ENCODE measurements around the gene SPECC1L. TPM values are rescaled to one million over a fixed set of nuclear protein-coding genes. Genes with fewer than 3 reads are reported as not detected.

Gene SPECC1L
- total RNA-seq, 1 experiment from 2014 or later: 52.2 TPM

DNA sequence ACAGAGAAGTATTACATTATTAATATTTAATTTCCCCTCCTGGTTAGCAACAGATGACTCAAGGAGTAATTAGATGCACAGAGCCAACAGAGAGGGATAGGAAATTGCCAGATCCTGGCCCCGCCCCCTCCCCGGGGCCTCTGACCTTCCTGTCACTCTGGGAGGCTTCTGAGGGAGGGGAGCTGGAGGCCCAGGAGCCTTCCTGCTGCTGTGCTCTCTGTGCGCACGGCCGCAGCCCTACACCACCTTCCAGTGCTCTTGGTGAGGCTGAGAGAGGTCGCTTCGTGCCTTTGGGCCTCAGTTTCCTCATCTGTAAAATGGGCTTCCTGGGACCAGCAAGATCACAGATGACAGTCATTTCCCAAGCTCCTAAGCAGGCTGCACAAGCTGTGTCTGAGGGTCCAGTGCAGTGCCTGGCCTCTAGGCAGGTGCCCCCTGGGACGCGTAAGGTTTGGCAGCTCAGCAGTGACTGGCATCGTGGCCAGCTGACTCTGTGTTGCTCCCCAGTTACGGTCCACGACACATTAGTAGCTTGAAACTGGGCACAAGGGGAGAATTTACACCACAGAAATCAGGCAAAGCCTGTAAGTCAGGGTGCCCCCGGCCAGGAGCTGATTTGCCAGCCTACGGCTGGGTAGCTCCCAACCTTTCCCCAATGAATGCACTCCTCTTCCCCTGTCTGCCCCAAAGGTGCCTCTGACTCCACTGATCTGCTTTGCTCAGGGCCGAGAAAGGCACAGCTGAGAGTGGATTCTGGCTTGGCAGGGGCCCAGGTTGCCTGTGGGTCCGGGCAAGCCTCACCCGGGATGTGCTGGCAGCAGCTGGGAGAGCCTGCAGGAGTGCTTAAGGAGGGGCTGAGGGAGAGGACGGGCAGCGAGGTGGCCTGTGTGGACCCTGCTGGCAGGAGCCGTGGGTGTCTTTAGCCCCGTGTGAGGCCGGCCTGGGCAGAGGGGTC, 159.1 kb downstream of the SPECC1L start:
- CTCF ChIA-PET: interaction anchor here (0.9 kb wide), 1 partner anchor 9 kb away, joined by 3 read pairs; no protein-coding TSS in a partner anchor
- no peak for TF ChIP-seq CTCF (IDR thresholded peaks at IDR 0.05; ENCODE audit: unreplicated experiment)
- DNase-seq: no peak
- peaks cover 44% of the 10 kb centered on the region for H3K27me3 Mint-ChIP-seq (ENCODE audit: unreplicated experiment)
- no TSS peak for BruUV-seq (replicated peaks)
- H3K36me3 Mint-ChIP-seq (ENCODE audit: insufficient read depth, unreplicated experiment): peaks cover 13% of the 10 kb centered on the region
- intact Hi-C loops (cut with micrococcal nuclease; ENCODE audit: unreplicated experiment): no loop called here
- H3K4me3 Mint-ChIP-seq (ENCODE audit: low read depth, unreplicated experiment): no peak overlapping the region
- H3K27ac Mint-ChIP-seq (ENCODE audit: unreplicated experiment): no peak overlapping the region
- no peaks in the 10 kb centered on the region for H3K9me3 Mint-ChIP-seq (ENCODE audit: low read depth, unreplicated experiment)
- peaks cover 15% of the 10 kb centered on the region for H3K4me1 Mint-ChIP-seq (ENCODE audit: low read depth, unreplicated experiment)

DNA sequence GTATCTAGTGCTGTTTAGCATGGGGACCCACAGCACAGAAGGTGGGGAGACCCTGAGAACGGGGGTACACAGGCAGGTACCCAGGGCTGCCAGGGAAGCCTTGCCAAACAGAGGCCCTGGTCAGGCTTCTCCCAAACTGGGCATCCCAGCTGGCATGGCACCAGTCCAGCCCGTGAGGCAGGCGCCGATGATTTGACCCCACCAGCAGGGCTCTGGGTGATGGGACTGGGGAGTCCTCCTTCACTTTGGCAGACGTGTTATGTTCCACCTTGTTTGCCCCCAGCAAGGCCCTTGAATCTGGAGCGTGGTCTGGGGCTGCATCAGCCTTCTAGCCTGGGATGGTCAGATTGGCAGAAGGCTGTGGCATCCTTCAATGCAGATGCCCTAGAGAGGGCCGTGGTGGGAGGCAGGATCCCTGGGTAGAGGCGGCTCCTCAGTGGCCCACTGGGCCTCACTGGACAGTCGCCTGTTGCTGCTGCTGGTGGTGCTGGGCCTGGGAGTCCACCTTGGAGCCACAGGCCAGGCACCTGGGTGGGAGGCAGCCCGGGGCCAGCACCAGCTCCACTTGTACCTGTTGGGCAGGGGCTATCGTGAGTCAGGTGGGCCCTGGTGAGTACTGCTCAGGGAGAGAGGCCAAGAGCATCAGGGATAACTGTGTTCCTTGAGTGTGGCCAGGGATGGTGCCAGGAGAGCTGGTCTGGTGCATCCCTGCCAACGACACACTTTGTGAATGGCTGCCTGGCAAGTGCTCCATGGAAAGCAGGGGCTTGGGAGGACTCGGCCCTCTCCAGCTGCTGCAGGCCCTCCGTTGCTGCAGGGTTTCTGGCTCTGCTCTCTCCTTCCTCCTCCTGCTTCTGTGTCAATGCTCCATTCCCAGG, 160.0 kb downstream of the SPECC1L start:
- CTCF ChIA-PET: interaction anchor here (0.9 kb wide), 1 partner anchor 10 kb away, joined by 3 read pairs; no protein-coding TSS in a partner anchor
- TF ChIP-seq CTCF (IDR thresholded peaks at IDR 0.05; ENCODE audit: unreplicated experiment): no peak
- BruUV-seq (replicated peaks): no TSS peak
- H3K36me3 Mint-ChIP-seq (ENCODE audit: insufficient read depth, unreplicated experiment): peaks cover 9% of the 10 kb centered on the region
- no peak overlapping the region for H3K27ac Mint-ChIP-seq (ENCODE audit: unreplicated experiment)
- H3K9me3 Mint-ChIP-seq (ENCODE audit: low read depth, unreplicated experiment): no peaks in the 10 kb centered on the region
- no peak overlapping the region for H3K4me3 Mint-ChIP-seq (ENCODE audit: low read depth, unreplicated experiment)
- intact Hi-C loops (cut with micrococcal nuclease; ENCODE audit: unreplicated experiment): no loop called here
- H3K27me3 Mint-ChIP-seq (ENCODE audit: unreplicated experiment): peaks cover 34% of the 10 kb centered on the region
- peaks cover 15% of the 10 kb centered on the region for H3K4me1 Mint-ChIP-seq (ENCODE audit: low read depth, unreplicated experiment)
- no peak for DNase-seq

GRCh38 chr22:24431309-24432034, 160.8 kb downstream of the SPECC1L start:
- no peaks in the 10 kb centered on the region for H3K9me3 Mint-ChIP-seq (ENCODE audit: low read depth, unreplicated experiment)
- H3K4me1 Mint-ChIP-seq (ENCODE audit: low read depth, unreplicated experiment): peaks cover 15% of the 10 kb centered on the region
- peaks cover 9% of the 10 kb centered on the region for H3K36me3 Mint-ChIP-seq (ENCODE audit: insufficient read depth, unreplicated experiment)
- no TSS peak for BruUV-seq (replicated peaks)
- CTCF ChIA-PET: no interaction called here
- peaks cover 26% of the 10 kb centered on the region for H3K27me3 Mint-ChIP-seq (ENCODE audit: unreplicated experiment)
- no peak for TF ChIP-seq CTCF (IDR thresholded peaks at IDR 0.05; ENCODE audit: unreplicated experiment)
- no peak overlapping the region for H3K27ac Mint-ChIP-seq (ENCODE audit: unreplicated experiment)
- intact Hi-C loops (cut with micrococcal nuclease; ENCODE audit: unreplicated experiment): no loop called here
- H3K4me3 Mint-ChIP-seq (ENCODE audit: low read depth, unreplicated experiment): peak overlapping the region; percentile 41
- DNase-seq: no peak

Measured in Calu3 (cell line).